ENCODE data around the gene SNORC.

DNA sequence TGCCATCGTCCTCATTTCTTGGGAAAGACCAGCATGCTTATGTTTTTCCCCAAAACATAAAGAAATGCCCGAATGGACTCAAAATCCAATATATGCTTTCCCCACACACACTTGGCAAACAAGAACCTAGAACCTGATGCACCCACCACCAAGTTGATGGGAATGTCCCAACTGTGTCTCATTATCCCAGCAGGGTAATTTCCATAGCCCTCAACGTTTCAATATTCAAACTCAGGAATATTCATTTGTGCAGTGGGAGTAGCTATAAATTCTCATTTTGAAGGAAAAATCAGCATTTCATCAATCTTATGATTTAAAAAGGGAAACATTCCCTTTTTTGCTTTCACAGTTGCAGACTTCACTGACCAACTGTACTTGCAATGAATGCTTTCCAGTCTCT lies 50.7 kb downstream of the SNORC start:
- TF ChIP-seq, protein P1, sequence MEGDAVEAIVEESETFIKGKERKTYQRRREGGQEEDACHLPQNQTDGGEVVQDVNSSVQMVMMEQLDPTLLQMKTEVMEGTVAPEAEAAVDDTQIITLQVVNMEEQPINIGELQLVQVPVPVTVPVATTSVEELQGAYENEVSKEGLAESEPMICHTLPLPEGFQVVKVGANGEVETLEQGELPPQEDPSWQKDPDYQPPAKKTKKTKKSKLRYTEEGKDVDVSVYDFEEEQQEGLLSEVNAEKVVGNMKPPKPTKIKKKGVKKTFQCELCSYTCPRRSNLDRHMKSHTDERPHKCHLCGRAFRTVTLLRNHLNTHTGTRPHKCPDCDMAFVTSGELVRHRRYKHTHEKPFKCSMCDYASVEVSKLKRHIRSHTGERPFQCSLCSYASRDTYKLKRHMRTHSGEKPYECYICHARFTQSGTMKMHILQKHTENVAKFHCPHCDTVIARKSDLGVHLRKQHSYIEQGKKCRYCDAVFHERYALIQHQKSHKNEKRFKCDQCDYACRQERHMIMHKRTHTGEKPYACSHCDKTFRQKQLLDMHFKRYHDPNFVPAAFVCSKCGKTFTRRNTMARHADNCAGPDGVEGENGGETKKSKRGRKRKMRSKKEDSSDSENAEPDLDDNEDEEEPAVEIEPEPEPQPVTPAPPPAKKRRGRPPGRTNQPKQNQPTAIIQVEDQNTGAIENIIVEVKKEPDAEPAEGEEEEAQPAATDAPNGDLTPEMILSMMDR (IDR thresholded peaks at IDR 0.05 in 8 of 11, conservative IDR thresholded peaks at IDR 0.05 in 3 of 11), result no peak
- TF ChIP-seq POLR2A (IDR thresholded peaks at IDR 0.05), result no peak
